Suprapubic skin (tissue), 4 donors: ENCODE data around the gene ACAA1. TPM values are rescaled to one million over a fixed set of nuclear protein-coding genes. Genes with fewer than 3 reads are reported as not detected.
"Not testable (repeated sequence)": the region's sequence is repeated elsewhere in the genome, so short reads cannot be mapped to it uniquely, and the experiment has no call there.

ENCODE experiments used
- DNase-seq, 2 donors: peaks; one replicate each; pipeline ENCODE4 v3.0.0-alpha.2; 2019; ENCODE audit warnings: low spot score in 2 of 2
- H3K27ac ChIP-seq: fragments of 200-600 bp; sonication (generic); one replicate; pipeline ENCODE4 v1.5.1; 2019
- H3K27me3 ChIP-seq: fragments of 200-600 bp; sonication (generic); one replicate; pipeline ENCODE4 v1.5.1; 2019
- H3K36me3 ChIP-seq: fragments of 200-600 bp; sonication (generic); one replicate; pipeline ENCODE4 v1.5.1; 2019
- H3K4me1 ChIP-seq: fragments of 200-600 bp; sonication (generic); one replicate; pipeline ENCODE4 v1.5.1; 2019
- H3K4me3 ChIP-seq: fragments of 200-600 bp; sonication (generic); one replicate; pipeline ENCODE4 v1.5.1; 2019; ENCODE audit warnings: mild to moderate bottlenecking
- H3K9me3 ChIP-seq: fragments of 200-600 bp; sonication (generic); one replicate; pipeline ENCODE4 v1.5.1; 2019
- EP300 ChIP-seq: sonication (generic); formaldehyde crosslinking; IDR thresholded peaks from one replicate; pipeline ENCODE4 v1.6.1; 2017; ENCODE audit warnings: antibody characterized with exemption
- POLR2A ChIP-seq, 2 donors: fragments of 450-650 bp; IDR thresholded peaks; one replicate each; pipeline ENCODE4 v1.6.1; 2017; ENCODE audit warnings: antibody characterized with exemption in 2 of 2, mild to moderate bottlenecking in 2 of 2, moderate library complexity in 2 of 2
- POLR2AphosphoS5 ChIP-seq, 3 donors: sonication (generic); formaldehyde crosslinking; IDR thresholded peaks; one replicate each; pipeline ENCODE4 v1.6.1; 2017; ENCODE audit warnings: antibody characterized with exemption in 3 of 3
- WGBS: methylation state at CpG from one replicate; pipeline ENCODE4 v1.1.5; 2018; 5-methylcytosine and 5-hydroxymethylcytosine counted together
- total RNA-seq, 4 donors: library from RNA; depleted of rRNA; stranded (reverse); fragments of >200 nt; gene quantifications; one replicate each; pipeline ENCODE4 v1.1.0, GENCODE V29; 2016
- TF ChIP-seq, protein P1 (sequence below), 2 donors: fragments of 200-600 bp in 1 of 2; fragments of 450-650 bp in 1 of 2; sonication (generic) in 1 of 2; IDR thresholded peaks; one replicate each; pipeline ENCODE4 v1.5.1; 2016 to 2019; ENCODE audit warnings: antibody characterized with exemption in 2 of 2, mild to moderate bottlenecking in 1 of 2, moderate library complexity in 1 of 2

ACAA1 gene
- total RNA-seq, 4 donors from 2014 or later = 29.3 to 54.5 (median 51.4) TPM

DNA sequence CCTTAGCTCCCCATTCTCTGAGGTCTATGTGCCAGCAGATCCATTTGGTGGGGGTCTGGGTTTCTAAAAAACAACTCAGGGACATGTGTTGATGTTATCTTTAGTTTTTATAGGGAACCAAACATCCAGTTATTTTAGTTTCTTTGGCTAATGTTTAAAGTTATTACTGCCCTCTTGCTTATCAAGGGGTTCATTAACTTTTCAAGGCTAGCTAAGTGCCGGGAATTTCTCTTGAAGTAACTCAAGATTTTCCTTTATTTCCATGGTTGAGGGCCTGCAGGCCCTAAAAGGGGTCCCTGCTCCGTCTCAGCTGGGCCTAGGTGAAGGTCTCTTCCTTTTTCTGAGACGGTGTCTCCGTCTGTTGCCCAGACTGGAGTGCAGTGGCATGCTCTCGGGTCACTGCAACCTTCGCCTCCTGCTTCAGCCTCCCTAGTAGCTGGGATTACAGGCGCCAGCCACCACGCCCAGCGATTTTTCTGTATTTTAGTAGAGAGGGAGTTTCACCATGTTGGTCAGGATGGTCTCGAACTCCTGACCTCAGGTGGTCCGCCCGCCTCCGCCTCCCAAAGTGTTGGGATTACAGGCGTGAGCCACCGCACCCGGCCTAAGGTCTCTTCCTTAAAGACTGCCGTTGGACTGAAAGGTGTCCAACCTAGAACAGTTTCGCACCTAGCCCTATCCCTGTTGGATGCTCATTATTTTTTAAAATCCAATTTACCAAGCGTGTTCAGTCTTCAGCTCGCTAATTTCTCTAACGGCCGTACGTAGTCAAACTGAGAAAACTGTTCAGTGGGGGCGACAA is 27.1 kb upstream of the ACAA1 start:
- 73% methylated on average over 24 of the region's 24 CpGs for WGBS
- H3K36me3 ChIP-seq = no peaks in the 10 kb centered on the region
- DNase-seq = no peak
- H3K27ac ChIP-seq = peak overlapping the region; percentile 98
- H3K4me1 ChIP-seq = peaks cover 30% of the 10 kb centered on the region
- TF ChIP-seq POLR2A (IDR thresholded peaks at IDR 0.05) (no peak), POLR2AphosphoS5 (IDR thresholded peaks at IDR 0.05) (no peak)
- TF ChIP-seq, protein P1, sequence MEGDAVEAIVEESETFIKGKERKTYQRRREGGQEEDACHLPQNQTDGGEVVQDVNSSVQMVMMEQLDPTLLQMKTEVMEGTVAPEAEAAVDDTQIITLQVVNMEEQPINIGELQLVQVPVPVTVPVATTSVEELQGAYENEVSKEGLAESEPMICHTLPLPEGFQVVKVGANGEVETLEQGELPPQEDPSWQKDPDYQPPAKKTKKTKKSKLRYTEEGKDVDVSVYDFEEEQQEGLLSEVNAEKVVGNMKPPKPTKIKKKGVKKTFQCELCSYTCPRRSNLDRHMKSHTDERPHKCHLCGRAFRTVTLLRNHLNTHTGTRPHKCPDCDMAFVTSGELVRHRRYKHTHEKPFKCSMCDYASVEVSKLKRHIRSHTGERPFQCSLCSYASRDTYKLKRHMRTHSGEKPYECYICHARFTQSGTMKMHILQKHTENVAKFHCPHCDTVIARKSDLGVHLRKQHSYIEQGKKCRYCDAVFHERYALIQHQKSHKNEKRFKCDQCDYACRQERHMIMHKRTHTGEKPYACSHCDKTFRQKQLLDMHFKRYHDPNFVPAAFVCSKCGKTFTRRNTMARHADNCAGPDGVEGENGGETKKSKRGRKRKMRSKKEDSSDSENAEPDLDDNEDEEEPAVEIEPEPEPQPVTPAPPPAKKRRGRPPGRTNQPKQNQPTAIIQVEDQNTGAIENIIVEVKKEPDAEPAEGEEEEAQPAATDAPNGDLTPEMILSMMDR (IDR thresholded peaks at IDR 0.05) = no peak
- H3K27me3 ChIP-seq = no peaks in the 10 kb centered on the region
- H3K9me3 ChIP-seq = no peaks in the 10 kb centered on the region
- H3K4me3 ChIP-seq = peak overlapping the region; percentile 96

DNA sequence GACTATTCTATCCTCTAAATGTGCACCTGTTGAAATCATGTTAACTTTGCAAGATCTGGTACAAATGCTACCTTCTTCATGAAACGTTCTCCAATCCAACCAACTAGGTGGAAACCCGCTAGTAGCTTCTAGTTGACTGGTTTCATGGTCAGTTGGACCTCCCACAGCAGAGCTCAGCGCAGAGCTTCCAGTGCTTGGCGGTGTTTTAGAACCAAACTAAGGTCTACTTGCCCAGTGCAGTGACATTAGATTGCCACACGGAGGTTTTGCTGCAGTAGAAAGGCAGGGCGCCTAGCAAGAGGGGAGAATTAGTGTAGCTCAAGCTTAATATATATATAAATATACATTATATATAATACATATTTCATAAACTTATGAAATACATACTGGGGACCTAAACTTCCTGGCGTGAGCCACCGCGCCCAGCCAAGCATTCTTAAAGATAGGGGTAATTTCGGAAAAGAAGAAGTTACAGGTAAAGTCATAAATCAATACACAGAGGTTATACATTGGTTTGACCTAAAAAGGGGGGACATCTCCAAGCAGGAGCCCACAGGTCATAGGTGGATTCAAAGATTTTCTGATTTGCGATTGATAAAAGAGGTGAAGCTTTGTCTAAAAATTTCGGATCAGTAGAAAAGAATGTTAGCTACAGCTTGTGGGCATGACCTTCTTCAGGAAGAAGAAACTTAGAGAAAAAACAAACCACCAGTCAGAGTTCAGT is 26.4 kb upstream of the ACAA1 start:
- WGBS = 90% methylated on average over 11 of the region's 12 CpGs
- no peak for DNase-seq
- H3K36me3 ChIP-seq = no peaks in the 10 kb centered on the region
- H3K4me3 ChIP-seq = no peak overlapping the region
- no peaks in the 10 kb centered on the region for H3K9me3 ChIP-seq
- peaks cover 25% of the 10 kb centered on the region for H3K4me1 ChIP-seq
- no peak overlapping the region for H3K27ac ChIP-seq
- TF ChIP-seq, protein P1 (IDR thresholded peaks at IDR 0.05) = no peak
- TF ChIP-seq POLR2A (IDR thresholded peaks at IDR 0.05) (no peak), POLR2AphosphoS5 (IDR thresholded peaks at IDR 0.05) (no peak), EP300 (no peak)
- H3K27me3 ChIP-seq = no peaks in the 10 kb centered on the region

DNA sequence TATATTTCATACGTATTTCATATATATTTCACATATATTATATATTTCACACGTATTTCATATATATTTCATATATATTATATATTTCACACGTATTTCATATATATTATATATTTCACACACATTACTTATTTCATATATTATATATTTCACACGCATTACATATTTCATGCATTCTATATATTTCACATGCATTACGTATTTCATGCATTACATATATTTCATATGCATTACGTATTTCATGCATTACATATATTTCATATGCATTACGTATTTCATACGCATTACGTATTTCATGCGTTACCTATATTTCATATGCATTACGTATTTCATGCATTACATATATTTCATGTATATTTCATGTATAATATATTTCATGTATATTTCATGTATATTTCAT is 23.8 kb upstream of the ACAA1 start:
- DNase-seq, H3K27me3 ChIP-seq, H3K9me3 ChIP-seq, H3K36me3 ChIP-seq, H3K27ac ChIP-seq, H3K4me3 ChIP-seq: not testable (repeated sequence)
- peaks cover 12% of the 10 kb centered on the region for H3K4me1 ChIP-seq
- WGBS = 93% methylated on average over 11 of the region's 11 CpGs

DNA sequence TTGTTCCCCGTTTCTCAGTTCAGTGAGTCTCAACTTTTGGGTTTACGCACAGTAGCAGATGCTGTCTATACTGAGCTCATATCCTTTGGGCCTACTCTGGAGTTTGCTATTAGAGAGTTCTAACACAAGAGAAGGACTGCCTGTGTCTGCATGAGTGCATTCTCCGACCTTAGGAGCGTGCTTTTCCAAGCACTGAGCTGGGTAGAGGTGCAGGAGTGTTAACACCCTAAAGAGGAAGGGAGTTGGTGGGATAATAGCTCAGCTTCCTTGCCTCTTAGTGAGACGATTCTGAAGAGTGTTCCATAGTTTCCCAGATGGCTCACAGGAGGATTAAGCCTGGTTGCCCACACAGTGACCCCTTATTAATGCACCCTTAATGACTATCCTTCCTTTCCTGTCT is 21.5 kb upstream of the ACAA1 start:
- no peaks in the 10 kb centered on the region for H3K9me3 ChIP-seq
- no peak overlapping the region for H3K4me3 ChIP-seq
- TF ChIP-seq, protein P1 (IDR thresholded peaks at IDR 0.05) = no peak
- TF ChIP-seq EP300 (no peak), POLR2A (IDR thresholded peaks at IDR 0.05) (no peak), POLR2AphosphoS5 (IDR thresholded peaks at IDR 0.05) (no peak)
- DNase-seq = no peak
- no peak overlapping the region for H3K27ac ChIP-seq
- H3K4me1 ChIP-seq = peaks cover 21% of the 10 kb centered on the region
- no peaks in the 10 kb centered on the region for H3K36me3 ChIP-seq
- no peaks in the 10 kb centered on the region for H3K27me3 ChIP-seq
- WGBS = 72% methylated on average over 5 of the region's 5 CpGs

DNA sequence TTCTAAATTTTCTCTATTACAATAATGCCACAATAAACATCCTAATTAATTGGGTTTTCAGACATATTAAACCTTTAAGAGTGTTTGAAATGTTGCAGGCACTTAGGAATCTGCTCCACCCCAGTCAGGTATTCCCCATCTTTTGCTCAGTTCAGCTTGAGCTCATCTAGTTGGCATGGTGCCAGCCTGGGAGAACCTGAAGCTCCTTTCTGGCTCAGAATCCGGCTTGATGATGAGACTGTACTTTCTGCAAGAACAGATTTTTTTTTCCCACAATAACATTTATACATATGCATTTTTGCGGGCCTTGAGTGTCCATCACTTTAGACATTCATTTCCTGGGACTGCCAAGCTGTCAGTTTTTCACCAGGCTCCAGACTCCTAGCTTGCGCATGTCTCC is 20.7 kb upstream of the ACAA1 start:
- no peaks in the 10 kb centered on the region for H3K9me3 ChIP-seq
- H3K4me3 ChIP-seq = no peak overlapping the region
- no peaks in the 10 kb centered on the region for H3K27me3 ChIP-seq
- H3K4me1 ChIP-seq = peaks cover 29% of the 10 kb centered on the region
- H3K27ac ChIP-seq = no peak overlapping the region
- 55% methylated on average over 3 of the region's 3 CpGs for WGBS
- DNase-seq = no peak
- TF ChIP-seq POLR2AphosphoS5 (IDR thresholded peaks at IDR 0.05) = no peak
- TF ChIP-seq POLR2A (IDR thresholded peaks at IDR 0.05) = no peak
- TF ChIP-seq, protein P1 (IDR thresholded peaks at IDR 0.05) = no peak
- no peak for TF ChIP-seq EP300
- no peaks in the 10 kb centered on the region for H3K36me3 ChIP-seq
